ENCODE data around the gene INS. TPM values are rescaled to one million over a fixed set of nuclear protein-coding genes. Genes with fewer than 3 reads are reported as not detected.

The INS gene
- total and polyA plus RNA-seq, 2 donors (not counting 1 experiment from before 2014, with no cell fraction given): not detected

DNA sequence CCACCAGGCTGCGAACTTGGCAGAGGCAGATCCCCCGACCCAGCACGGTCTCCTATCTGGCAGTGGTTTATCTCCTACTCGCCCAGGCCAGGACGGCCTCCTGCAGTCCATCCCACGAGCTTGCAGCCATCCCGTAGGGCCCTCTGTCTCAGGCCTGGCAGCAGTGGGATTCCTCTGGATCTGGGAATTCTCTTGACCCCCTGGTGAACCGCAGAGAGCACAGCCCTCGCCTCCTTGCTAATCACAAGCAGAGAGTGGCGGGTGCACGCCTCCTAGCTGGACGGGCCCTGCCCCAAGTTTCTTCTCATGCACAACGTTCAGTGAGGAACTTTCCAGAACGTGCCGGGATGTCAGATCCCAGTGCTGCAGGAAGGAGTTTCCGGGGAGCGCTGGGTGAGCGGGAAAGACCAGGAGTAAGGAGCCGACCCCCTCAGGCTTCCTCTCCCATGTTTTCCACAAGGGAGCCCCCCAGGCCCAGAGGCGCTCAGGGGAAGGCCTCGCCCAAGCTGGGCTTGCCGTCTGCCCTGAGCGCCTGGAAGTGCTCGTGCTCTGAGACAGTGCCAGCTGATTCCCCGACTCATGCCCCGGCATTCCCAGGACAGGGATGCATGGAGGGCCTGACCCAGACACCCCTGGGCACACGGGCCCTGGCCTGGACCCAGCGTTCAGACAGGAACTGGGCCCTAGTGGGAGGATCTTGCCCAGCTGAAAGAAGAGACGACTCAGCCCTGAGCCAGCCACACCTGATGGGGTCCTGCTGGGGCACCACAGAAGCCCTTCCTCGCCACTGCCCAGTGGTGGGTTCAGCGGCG is 46.4 kb downstream of the INS start:
- ChIA-PET POLR2A (no interaction called here), CTCF (interaction anchor here (0.6 kb wide), 1 partner anchor 1661 kb away, joined by 3 read pairs; no protein-coding TSS in a partner anchor)
- TF ChIP-seq, protein P1, sequence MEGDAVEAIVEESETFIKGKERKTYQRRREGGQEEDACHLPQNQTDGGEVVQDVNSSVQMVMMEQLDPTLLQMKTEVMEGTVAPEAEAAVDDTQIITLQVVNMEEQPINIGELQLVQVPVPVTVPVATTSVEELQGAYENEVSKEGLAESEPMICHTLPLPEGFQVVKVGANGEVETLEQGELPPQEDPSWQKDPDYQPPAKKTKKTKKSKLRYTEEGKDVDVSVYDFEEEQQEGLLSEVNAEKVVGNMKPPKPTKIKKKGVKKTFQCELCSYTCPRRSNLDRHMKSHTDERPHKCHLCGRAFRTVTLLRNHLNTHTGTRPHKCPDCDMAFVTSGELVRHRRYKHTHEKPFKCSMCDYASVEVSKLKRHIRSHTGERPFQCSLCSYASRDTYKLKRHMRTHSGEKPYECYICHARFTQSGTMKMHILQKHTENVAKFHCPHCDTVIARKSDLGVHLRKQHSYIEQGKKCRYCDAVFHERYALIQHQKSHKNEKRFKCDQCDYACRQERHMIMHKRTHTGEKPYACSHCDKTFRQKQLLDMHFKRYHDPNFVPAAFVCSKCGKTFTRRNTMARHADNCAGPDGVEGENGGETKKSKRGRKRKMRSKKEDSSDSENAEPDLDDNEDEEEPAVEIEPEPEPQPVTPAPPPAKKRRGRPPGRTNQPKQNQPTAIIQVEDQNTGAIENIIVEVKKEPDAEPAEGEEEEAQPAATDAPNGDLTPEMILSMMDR (IDR thresholded peaks at IDR 0.05): no peak
- no peak for TF ChIP-seq EZH2 (IDR thresholded peaks at IDR 0.05; ENCODE audit: borderline replicate concordance, insufficient read depth, low read depth, low read length, poor library complexity, severe bottlenecking)
- H3K27ac ChIP-seq (ENCODE audit: low read length in 2 of 2): no peak overlapping the region
- Mint-ChIP-seq H3K9me3 (ENCODE audit: insufficient read depth) (no peaks in the 10 kb centered on the region), H3K27ac (no peak overlapping the region), H3K4me1 (peaks cover 3% of the 10 kb centered on the region), H3K4me3 (no peak overlapping the region), H3K27me3 (peaks cover 16% of the 10 kb centered on the region)
- DNase-seq: no peak
- no peak overlapping the region for H3K4me3 ChIP-seq (ENCODE audit: control extremely low read depth in 1 of 5, extremely low read depth in 1 of 5, insufficient read depth in 1 of 5, low read depth in 2 of 5, low read length in 4 of 5)
- 93% methylated on average over 31 of the region's 32 CpGs for WGBS (ENCODE audit: insufficient coverage)
- H3K4me1 ChIP-seq (ENCODE audit: control insufficient read depth in 2 of 2, insufficient read depth in 2 of 2, low read length in 2 of 2): no peaks in the 10 kb centered on the region
- peaks cover 0 to 3% (median 0%) of the 10 kb centered on the region in 3 donors for H3K9me3 ChIP-seq (ENCODE audit: control extremely low read depth in 1 of 3, control insufficient read depth in 2 of 3, insufficient read depth in 1 of 3, low read length in 2 of 3)
- intact Hi-C loops (cut with micrococcal nuclease): no loop called here
- H2AFZ ChIP-seq (ENCODE audit: insufficient read depth, low read depth, low read length, poor library complexity, severe bottlenecking): no peak overlapping the region
- ATAC-seq (ENCODE audit: low read depth): no peak
- H3K27me3 ChIP-seq (replicated peaks in 1 of 4; ENCODE audit: control extremely low read depth in 1 of 4, control insufficient read depth in 3 of 4, insufficient read depth in 4 of 4, low read length in 3 of 4): no peaks in the 10 kb centered on the region
- no peaks in the 10 kb centered on the region for H3K36me3 ChIP-seq (replicated peaks in 1 of 2; ENCODE audit: control extremely low read depth in 1 of 2, control insufficient read depth in 1 of 2, extremely low read depth in 1 of 2, insufficient read depth in 2 of 2, low read length in 1 of 2)
- H4K20me1 ChIP-seq (ENCODE audit: control insufficient read depth, insufficient read depth, low read length, poor library complexity, severe bottlenecking): no peaks in the 10 kb centered on the region
- H3K9ac ChIP-seq (ENCODE audit: low read length): no peak overlapping the region
- no peak overlapping the region for H3K4me2 ChIP-seq (replicated peaks; ENCODE audit: low read depth, low read length, poor library complexity, severe bottlenecking)
- H3K79me2 ChIP-seq (ENCODE audit: control insufficient read depth, insufficient read depth, low read length): no peaks in the 10 kb centered on the region

DNA sequence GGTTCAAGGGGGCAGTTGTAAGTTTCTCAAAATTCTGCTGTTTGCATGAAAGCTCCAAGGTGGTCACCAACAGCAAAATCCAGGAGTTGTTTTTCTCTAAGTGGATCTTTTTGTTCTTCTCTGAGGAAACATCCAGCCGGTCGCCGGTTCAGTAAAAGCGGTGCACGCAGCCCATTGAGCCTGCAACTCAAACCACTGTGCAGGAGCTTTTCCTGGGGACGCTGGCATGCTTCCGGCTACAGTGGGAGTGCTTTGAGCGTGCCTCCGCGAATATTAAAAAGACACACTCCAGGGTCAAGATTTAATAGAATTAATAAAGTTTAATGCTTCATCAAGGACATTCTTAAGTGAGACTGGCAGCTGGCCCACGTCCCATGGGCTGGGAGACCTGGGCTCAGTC is 47.2 kb downstream of the INS start:
- no peak overlapping the region for H3K27ac Mint-ChIP-seq
- no peaks in the 10 kb centered on the region for H3K36me3 ChIP-seq (replicated peaks in 1 of 2; ENCODE audit: control extremely low read depth in 1 of 2, control insufficient read depth in 1 of 2, extremely low read depth in 1 of 2, insufficient read depth in 2 of 2, low read length in 1 of 2)
- no peak for DNase-seq
- no peak overlapping the region for H3K9ac ChIP-seq (ENCODE audit: low read length)
- no peak for TF ChIP-seq EZH2 (IDR thresholded peaks at IDR 0.05; ENCODE audit: borderline replicate concordance, insufficient read depth, low read depth, low read length, poor library complexity, severe bottlenecking)
- TF ChIP-seq, protein P1 (IDR thresholded peaks at IDR 0.05): no peak
- H3K4me1 Mint-ChIP-seq: peaks cover 5% of the 10 kb centered on the region
- POLR2A ChIA-PET: no interaction called here
- CTCF ChIA-PET: interaction anchor here (0.6 kb wide), 1 partner anchor 1662 kb away, joined by 3 read pairs; no protein-coding TSS in a partner anchor
- 88% methylated on average over 7 of the region's 11 CpGs for WGBS (ENCODE audit: insufficient coverage)
- H3K27me3 Mint-ChIP-seq: peaks cover 14% of the 10 kb centered on the region
- H3K9me3 ChIP-seq (ENCODE audit: control extremely low read depth in 1 of 3, control insufficient read depth in 2 of 3, insufficient read depth in 1 of 3, low read length in 2 of 3): peaks cover 0 to 4% (median 0%) of the 10 kb centered on the region in 3 donors
- intact Hi-C loops (cut with micrococcal nuclease): no loop called here
- no peak overlapping the region for H3K4me3 ChIP-seq (ENCODE audit: control extremely low read depth in 1 of 5, extremely low read depth in 1 of 5, insufficient read depth in 1 of 5, low read depth in 2 of 5, low read length in 4 of 5)
- peaks cover 0 to 1% (median 0%) of the 10 kb centered on the region in 4 experiments for H3K27me3 ChIP-seq (replicated peaks in 1 of 4; ENCODE audit: control extremely low read depth in 1 of 4, control insufficient read depth in 3 of 4, insufficient read depth in 4 of 4, low read length in 3 of 4)
- H3K4me3 Mint-ChIP-seq: no peak overlapping the region
- no peaks in the 10 kb centered on the region for H3K9me3 Mint-ChIP-seq (ENCODE audit: insufficient read depth)
- ATAC-seq (ENCODE audit: low read depth): no peak
- no peak overlapping the region for H3K4me2 ChIP-seq (replicated peaks; ENCODE audit: low read depth, low read length, poor library complexity, severe bottlenecking)
- peaks cover 0 to 3% of the 10 kb centered on the region in 2 donors for H3K4me1 ChIP-seq (ENCODE audit: control insufficient read depth in 2 of 2, insufficient read depth in 2 of 2, low read length in 2 of 2)
- no peaks in the 10 kb centered on the region for H4K20me1 ChIP-seq (ENCODE audit: control insufficient read depth, insufficient read depth, low read length, poor library complexity, severe bottlenecking)
- no peak overlapping the region for H2AFZ ChIP-seq (ENCODE audit: insufficient read depth, low read depth, low read length, poor library complexity, severe bottlenecking)
- no peaks in the 10 kb centered on the region for H3K79me2 ChIP-seq (ENCODE audit: control insufficient read depth, insufficient read depth, low read length)
- no peak overlapping the region for H3K27ac ChIP-seq (ENCODE audit: low read length in 2 of 2)
